ENCODE data around the gene ISM1.

DNA sequence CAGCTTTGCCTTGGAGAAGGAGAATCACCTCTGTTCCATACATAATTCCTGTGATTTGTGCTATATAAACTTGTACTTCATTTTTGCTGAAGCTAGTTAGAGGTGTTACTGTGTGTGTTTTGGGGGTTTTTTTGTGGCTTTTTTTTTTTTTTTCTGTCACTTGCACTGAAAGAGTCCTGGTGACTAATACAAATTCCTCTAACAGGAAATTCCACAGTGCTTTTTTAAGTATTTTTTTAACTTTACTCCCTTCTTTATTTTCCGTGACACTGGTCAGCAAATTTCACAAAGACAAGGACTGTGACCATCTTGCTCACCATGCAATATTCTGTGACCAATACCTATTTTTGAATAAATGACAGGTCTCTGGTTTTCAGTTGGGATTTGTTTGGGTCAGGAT, 110.5 kb downstream of the ISM1 start:
- no peak for TF ChIP-seq CTCF (IDR thresholded peaks at IDR 0.05; ENCODE audit: low read depth, low read length, poor library complexity, severe bottlenecking)
- no peak for TF ChIP-seq EZH2phosphoT487 (IDR thresholded peaks at IDR 0.05; ENCODE audit: borderline replicate concordance, low read length)

All from DOHH2 (cell line).